Endothelial cell of umbilical vein (primary cell): ENCODE measurements around the gene SOX2.

Experiments used
- CTCF ChIP-seq, 2 donors: IDR thresholded peaks; 1 replicate in 1 of 2; 2 replicates in 1 of 2; pipeline ENCODE4 v1.5.1; 2011; ENCODE audit warnings: low read length in 2 of 2, mild to moderate bottlenecking in 2 of 2, moderate library complexity in 2 of 2, control low read depth in 1 of 2, inconsistent platforms in 1 of 2, low read depth in 1 of 2; ENCODE audit not compliant: insufficient read depth in 1 of 2; ENCODE audit errors: extremely low read depth in 1 of 2
- EZH2 ChIP-seq: IDR thresholded peaks from 2 replicates; pipeline ENCODE4 v1.6.1; 2012; ENCODE audit warnings: borderline replicate concordance, low read depth, mild to moderate bottlenecking, moderate library complexity, low read length, inconsistent platforms; ENCODE audit not compliant: severe bottlenecking
- POLR2A ChIP-seq: IDR thresholded peaks from 2 replicates; pipeline ENCODE4 v1.6.1; 2012; ENCODE audit warnings: low read depth, mild to moderate bottlenecking, control low read depth, low read length
- POLR2AphosphoS5 ChIP-seq: IDR thresholded peaks from 2 replicates; pipeline ENCODE4 v1.6.1; 2012; ENCODE audit warnings: low read depth, mild to moderate bottlenecking, control low read depth, low read length, moderate library complexity; ENCODE audit not compliant: insufficient read depth

GRCh38 chr3:181713676-181714612 lies 2.2 kb downstream of the SOX2 start:
- TF ChIP-seq CTCF (IDR thresholded peaks at IDR 0.05; ENCODE audit: extremely low read depth in 1 of 2, insufficient read depth in 1 of 2, low read depth in 1 of 2, low read length in 2 of 2) = no peak
- no peak for TF ChIP-seq POLR2AphosphoS5
- TF ChIP-seq EZH2 = no peak
- no peak for TF ChIP-seq POLR2A
